HG03571 (cell line): Measurements from ENCODE around the gene GRIA2.
"Not testable (repeated sequence)": the region's sequence is repeated elsewhere in the genome, so short reads cannot be mapped to it uniquely, and the experiment has no call there.

Experiments used
- ATAC-seq: cut with Tn5 transposase; IDR thresholded peaks from one replicate; pipeline ENCODE4 v1.9.1; 2021; ENCODE audit not compliant: unreplicated experiment

Gene GRIA2

GRCh38 chr4:157258165-157258564 is 37.6 kb downstream of the GRIA2 start:
- ATAC-seq = not testable (repeated sequence)

- ATAC-seq = no peak
Observed at GRCh38 chr4:157265281-157265680, 44.8 kb downstream of the GRIA2 start.

- ATAC-seq = no peak
Observed at GRCh38 chr4:157270108-157270507, 49.6 kb downstream of the GRIA2 start.

GRCh38 chr4:157270552-157270951 is 50.0 kb downstream of the GRIA2 start:
- ATAC-seq = no peak

GRCh38 chr4:157271166-157271869 is 50.8 kb downstream of the GRIA2 start:
- ATAC-seq = no peak

GRCh38 chr4:157280673-157281072 is 60.1 kb downstream of the GRIA2 start:
- no peak for ATAC-seq

GRCh38 chr4:157282019-157282418 is 61.5 kb downstream of the GRIA2 start:
- no peak for ATAC-seq

GRCh38 chr4:157287445-157287844 is 66.9 kb downstream of the GRIA2 start:
- no peak for ATAC-seq

GRCh38 chr4:157290622-157291021 is 70.1 kb downstream of the GRIA2 start:
- ATAC-seq = no peak

- no peak for ATAC-seq
Observed at GRCh38 chr4:157291071-157291470, 70.5 kb downstream of the GRIA2 start.

- no peak for ATAC-seq
Observed at GRCh38 chr4:157293673-157294072, 73.1 kb downstream of the GRIA2 start.

GRCh38 chr4:157294575-157294974 is 74.0 kb downstream of the GRIA2 start:
- no peak for ATAC-seq

GRCh38 chr4:157300701-157301100 is 80.2 kb downstream of the GRIA2 start:
- no peak for ATAC-seq

- ATAC-seq = no peak
Observed at GRCh38 chr4:157303471-157303960, 83.0 kb downstream of the GRIA2 start.

- no peak for ATAC-seq
Observed at GRCh38 chr4:157304769-157305168, 84.2 kb downstream of the GRIA2 start.

- no peak for ATAC-seq
Observed at GRCh38 chr4:157312702-157313101, 92.2 kb downstream of the GRIA2 start.

- no peak for ATAC-seq
Observed at GRCh38 chr4:157314906-157315305, 94.4 kb downstream of the GRIA2 start.

- ATAC-seq = no peak
Observed at GRCh38 chr4:157315968-157316367, 95.4 kb downstream of the GRIA2 start.

- ATAC-seq = no peak
Observed at GRCh38 chr4:157320092-157320491, 99.6 kb downstream of the GRIA2 start.

- no peak for ATAC-seq
Observed at GRCh38 chr4:157327666-157328065, 107.1 kb downstream of the GRIA2 start.

GRCh38 chr4:157357887-157358286 is 137.4 kb downstream of the GRIA2 start:
- no peak for ATAC-seq

- ATAC-seq = no peak
Observed at GRCh38 chr4:157358439-157358838, 137.9 kb downstream of the GRIA2 start.

- no peak for ATAC-seq
Observed at GRCh38 chr4:157358851-157359250, 138.3 kb downstream of the GRIA2 start.
